ENCODE results near the gene MINDY3.
A peak's percentile ranks its signal among the peaks of the same experiment; 100 is the strongest.

MINDY3 gene

DNA sequence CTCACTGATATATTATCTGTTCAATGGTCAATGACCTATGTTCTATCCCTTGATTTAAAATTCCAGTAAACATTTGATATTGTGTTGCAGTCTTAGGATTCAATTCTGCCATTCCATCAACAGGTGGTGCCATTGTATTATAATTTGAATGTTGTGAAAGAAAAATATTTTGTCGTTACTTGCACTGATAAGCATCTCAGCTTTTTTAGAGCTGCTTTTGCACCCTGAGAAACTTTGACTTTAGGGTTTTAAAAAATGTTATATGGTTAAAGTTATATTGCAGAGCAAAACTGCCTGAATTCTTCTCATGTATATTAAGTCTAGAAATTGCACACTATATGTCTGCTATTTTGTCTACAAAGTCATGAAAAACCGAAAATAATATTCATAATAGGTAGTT lies 18.8 kb upstream of the MINDY3 start:
- H3K4me1 ChIP-seq (ENCODE audit: control insufficient read depth, insufficient read depth, low read length) = peaks cover 3% of the 10 kb centered on the region
- no peaks in the 10 kb centered on the region for H3K9me3 ChIP-seq (ENCODE audit: control insufficient read depth, insufficient read depth, low read depth, low read length)
- ChIA-PET CTCF (interaction anchor here (0.5 to 1.4 kb wide), 10 partner anchors 10 to 1411 kb away, joined by 3 to 5 read pairs (median 4); no protein-coding TSS in a partner anchor), POLR2A (interaction anchor here (1.3 kb wide), 1 partner anchor 19 kb away, joined by 4 read pairs; the partner anchor contains the start of gene MINDY3)
- no peak overlapping the region for H3K27ac ChIP-seq (ENCODE audit: extremely low read depth, low read depth, low read length)
- no peak for TF ChIP-seq ZNF747 (tag by site-specific recombination; IDR thresholded peaks at IDR 0.05)
- TF ChIP-seq SCRT1 (tag by site-specific recombination; IDR thresholded peaks at IDR 0.05; ENCODE audit: borderline replicate concordance) = peak; percentile 19; the same call in 1 of the 2 replicates
- TF ChIP-seq ZNF2 (tag by site-specific recombination; IDR thresholded peaks at IDR 0.05) = peak; percentile 48; the same call in 1 of the 2 replicates
- TF ChIP-seq ZBTB44 (tag by site-specific recombination; IDR thresholded peaks at IDR 0.05) = peak; percentile 48; the same call in 1 of the 2 replicates
- peak; percentile 88 for TF ChIP-seq SCRT2 (tag by site-specific recombination; IDR thresholded peaks at IDR 0.05)
- peak; percentile 95 for TF ChIP-seq ZNF654 (tag by site-specific recombination; IDR thresholded peaks at IDR 0.05; ENCODE audit: low read depth)
- TF ChIP-seq ZNF555 (tag by site-specific recombination; conservative IDR thresholded peaks at IDR 0.05) = no peak
- no peak for TF ChIP-seq ZNF26 (tag by site-specific recombination; IDR thresholded peaks at IDR 0.05)
- no peak for TF ChIP-seq ZNF416 (tag by site-specific recombination; IDR thresholded peaks at IDR 0.05)
- no peak for TF ChIP-seq YY2 (tag by site-specific recombination; IDR thresholded peaks at IDR 0.05)
- no peak for TF ChIP-seq ZNF510 (tag by site-specific recombination; IDR thresholded peaks at IDR 0.05; ENCODE audit: insufficient replicate concordance)
- TF ChIP-seq ZNF626 (tag by site-specific recombination; IDR thresholded peaks at IDR 0.05) = no peak
- no peak for TF ChIP-seq ZNF529 (tag by site-specific recombination; IDR thresholded peaks at IDR 0.05; ENCODE audit: insufficient replicate concordance)
- TF ChIP-seq CTCF (tag by site-specific recombination; IDR thresholded peaks at IDR 0.05) = peak; percentile 50
- TF ChIP-seq ZNF530 (tag by site-specific recombination; IDR thresholded peaks at IDR 0.05; ENCODE audit: low read depth) = no peak
- TF ChIP-seq ATF2 (tag by site-specific recombination; IDR thresholded peaks at IDR 0.05; ENCODE audit: low read depth) = no peak
- TF ChIP-seq ZNF114 (tag by site-specific recombination; IDR thresholded peaks at IDR 0.05) = no peak
- TF ChIP-seq ZNF155 (tag by site-specific recombination; IDR thresholded peaks at IDR 0.05) = no peak
- TF ChIP-seq BCL11B (tag by site-specific recombination; IDR thresholded peaks at IDR 0.05; ENCODE audit: low read depth) = no peak
- TF ChIP-seq, protein P1, sequence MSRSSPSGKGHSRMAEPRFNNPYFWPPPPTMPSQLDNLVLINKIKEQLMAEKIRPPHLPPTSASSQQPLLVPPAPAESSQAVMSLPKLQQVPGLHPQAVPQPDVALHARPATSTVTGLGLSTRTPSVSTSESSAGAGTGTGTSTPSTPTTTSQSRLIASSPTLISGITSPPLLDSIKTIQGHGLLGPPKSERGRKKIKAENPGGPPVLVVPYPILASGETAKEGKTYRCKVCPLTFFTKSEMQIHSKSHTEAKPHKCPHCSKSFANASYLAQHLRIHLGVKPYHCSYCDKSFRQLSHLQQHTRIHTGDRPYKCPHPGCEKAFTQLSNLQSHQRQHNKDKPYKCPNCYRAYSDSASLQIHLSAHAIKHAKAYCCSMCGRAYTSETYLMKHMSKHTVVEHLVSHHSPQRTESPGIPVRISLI (tag by site-specific recombination; IDR thresholded peaks at IDR 0.05) = no peak
- TF ChIP-seq ZNF670 (tag by site-specific recombination; IDR thresholded peaks at IDR 0.05; ENCODE audit: low read depth) = no peak
- TF ChIP-seq ZNF513 (tag by site-specific recombination; IDR thresholded peaks at IDR 0.05) = 0 out of 2 replicates have a peak, but pooled peaks have one; percentile 6
- TF ChIP-seq ZNF148 (tag by site-specific recombination; IDR thresholded peaks at IDR 0.05; ENCODE audit: borderline replicate concordance) = no peak
- TF ChIP-seq ZNF48 (tag by site-specific recombination; IDR thresholded peaks at IDR 0.05) = no peak
- TF ChIP-seq ZNF548 (tag by site-specific recombination; IDR thresholded peaks at IDR 0.05) = no peak
- TF ChIP-seq ZBTB48 (tag by site-specific recombination; IDR thresholded peaks at IDR 0.05) = no peak
- no peaks in the 10 kb centered on the region for H3K36me3 ChIP-seq (ENCODE audit: control insufficient read depth in 2 of 2, insufficient read depth in 1 of 2, low read length in 2 of 2)
- no peak overlapping the region for H3K4me3 ChIP-seq (ENCODE audit: low read depth, low read length)

All from HEK293 (cell line).